ENCODE results near the gene IQGAP3. TPM values are rescaled to one million over a fixed set of nuclear protein-coding genes. Genes with fewer than 3 reads are reported as not detected.
"Not testable (repeated sequence)": the region's sequence is repeated elsewhere in the genome, so short reads cannot be mapped to it uniquely, and the experiment has no call there.

The IQGAP3 gene
- total RNA-seq, 8 experiments from 2014 or later = 0.20 to 11.6 (median 1.5) TPM

DNA sequence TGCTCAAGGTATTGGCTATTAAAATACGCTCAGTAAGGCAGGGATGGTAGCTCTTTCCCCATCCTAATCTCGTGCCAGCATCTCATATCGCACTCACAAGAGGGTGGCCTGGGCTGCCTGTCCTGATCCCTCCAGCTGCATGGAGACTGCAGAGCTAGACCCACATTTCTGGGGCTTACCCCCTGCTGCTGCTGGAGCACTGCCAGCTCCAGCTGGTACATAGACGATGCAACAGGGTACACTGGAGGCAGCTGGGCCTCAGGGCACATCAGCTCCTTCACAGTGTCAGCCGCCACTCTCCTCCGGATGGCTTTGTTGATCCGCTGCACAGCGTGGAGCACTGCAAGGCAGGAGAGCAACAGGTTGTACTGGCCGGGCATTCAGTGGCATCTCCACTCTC lies 16.0 kb downstream of the IQGAP3 start:
- no peak overlapping the region for H3K27ac ChIP-seq
- ATAC-seq (replicated peaks in 6 of 8) = no peak
- in situ Hi-C loops (cut with MboI; ENCODE audit: low pct_unique_long_range_greater_than_20kb in 2 of 9, low sequenced_read_pairs in 9 of 9, unreplicated experiment in 9 of 9) = no loop called here
- no peaks in the 10 kb centered on the region for H3K4me1 ChIP-seq (replicated peaks in 1 of 2)
- no peak overlapping the region for H3K4me3 ChIP-seq
- 20 to 88% (median 72%) methylated on average over 1 to 6 of the region's 9 CpGs; no CpG with 5 or more reads in 5 of the 10 experiments for WGBS, 10 experiments

DNA sequence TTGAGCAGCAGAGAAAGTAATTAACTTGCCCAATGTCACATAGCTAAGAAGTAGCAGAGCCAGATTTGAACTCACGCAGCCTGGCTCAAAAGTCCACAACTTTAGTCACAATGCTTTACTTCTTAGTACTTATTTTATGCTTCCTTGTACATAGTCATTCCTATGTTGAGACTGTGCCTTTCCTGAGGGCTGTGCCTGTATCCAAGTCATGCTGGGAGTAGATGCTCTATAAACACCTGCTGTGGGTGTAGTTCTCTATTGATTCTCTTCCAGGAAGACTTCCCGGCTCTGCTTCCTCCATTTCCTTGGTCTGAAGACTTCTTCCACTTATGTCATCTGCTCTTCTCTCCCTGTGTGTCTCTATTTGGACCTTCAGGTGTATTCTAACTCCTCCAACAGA lies 16.6 kb downstream of the IQGAP3 start:
- H3K4me1 ChIP-seq (replicated peaks in 1 of 2) = no peaks in the 10 kb centered on the region
- H3K27ac ChIP-seq = no peak overlapping the region
- WGBS, 10 experiments = 20 to 100% (median 57%) methylated on average over 1 to 2 of the region's 2 CpGs; no CpG with 5 or more reads in 3 of the 10 experiments
- in situ Hi-C loops (cut with MboI; ENCODE audit: low pct_unique_long_range_greater_than_20kb in 2 of 9, low sequenced_read_pairs in 9 of 9, unreplicated experiment in 9 of 9) = no loop called here
- H3K4me3 ChIP-seq = no peak overlapping the region
- ATAC-seq (replicated peaks in 6 of 8) = no peak

DNA sequence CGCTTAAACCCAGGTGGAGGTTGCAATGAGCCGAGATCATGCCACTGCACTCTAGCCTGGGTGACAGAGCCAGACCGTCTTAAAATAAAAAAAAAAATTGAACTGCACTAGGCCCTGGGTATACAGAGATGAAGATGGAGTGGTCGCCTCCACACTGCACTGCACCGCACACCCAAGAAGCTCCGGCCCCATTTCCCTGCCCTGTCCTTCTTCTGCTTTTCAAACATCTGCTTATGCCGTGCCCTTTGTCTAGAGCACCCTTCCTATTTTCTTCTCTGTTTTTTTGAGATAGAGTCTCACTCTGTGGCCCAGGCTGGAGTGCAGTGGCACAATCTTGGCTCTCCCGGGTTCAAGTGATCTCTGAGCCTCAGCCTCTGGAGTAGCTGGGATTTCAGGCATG lies 17.4 kb downstream of the IQGAP3 start:
- 67 to 100% (median 81%) methylated on average over 2 to 7 of the region's 8 CpGs; no CpG with 5 or more reads in 1 of the 10 experiments for WGBS, 10 experiments
- no peak overlapping the region for H3K27ac ChIP-seq
- no peak overlapping the region for H3K4me3 ChIP-seq
- in situ Hi-C loops (cut with MboI; ENCODE audit: low pct_unique_long_range_greater_than_20kb in 2 of 9, low sequenced_read_pairs in 9 of 9, unreplicated experiment in 9 of 9) = no loop called here
- H3K4me1 ChIP-seq (replicated peaks in 1 of 2) = no peaks in the 10 kb centered on the region
- ATAC-seq (replicated peaks in 6 of 8) = no peak

DNA sequence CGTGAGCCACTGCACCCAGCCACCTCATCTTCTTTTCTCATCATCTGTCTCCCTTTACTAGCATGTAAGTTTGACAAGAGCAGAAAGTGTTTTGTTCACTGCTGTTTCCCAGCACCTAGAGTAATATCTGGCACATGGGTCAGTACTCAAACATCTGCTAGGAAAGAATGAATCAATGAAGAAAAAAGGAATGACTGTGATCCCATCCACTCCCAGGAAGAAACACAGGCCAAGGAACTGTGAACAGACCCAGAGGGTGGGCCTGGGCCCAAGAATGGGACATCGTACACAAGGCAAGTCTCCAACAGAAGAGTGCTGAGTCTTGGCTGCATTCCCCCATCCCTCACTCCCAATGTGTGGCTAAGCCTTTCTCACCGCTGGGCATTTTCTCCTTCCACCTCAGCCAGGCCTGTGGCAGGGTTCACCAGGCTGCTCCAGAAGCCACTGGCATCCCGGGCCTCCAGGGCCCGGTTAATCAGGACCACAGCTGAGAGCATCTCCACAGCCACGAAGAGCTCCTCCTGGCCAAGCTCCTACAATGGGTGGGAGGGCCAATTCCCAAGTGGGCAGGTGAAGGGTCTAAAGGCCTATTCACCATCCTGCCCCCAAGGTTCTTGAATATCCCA lies 18.4 kb downstream of the IQGAP3 start:
- Histone ChIP-seq H3K27ac (no peak overlapping the region), H3K4me1 (replicated peaks in 1 of 2) (no peaks in the 10 kb centered on the region), H3K4me3 (no peak overlapping the region)
- WGBS, 10 experiments = 71 to 100% (median 88%) methylated on average over 1 to 6 of the region's 6 CpGs; no CpG with 5 or more reads in 1 of the 10 experiments
- in situ Hi-C loops (cut with MboI; ENCODE audit: low pct_unique_long_range_greater_than_20kb in 2 of 9, low sequenced_read_pairs in 9 of 9, unreplicated experiment in 9 of 9) = no loop called here
- ATAC-seq (replicated peaks in 6 of 8) = no peak

DNA sequence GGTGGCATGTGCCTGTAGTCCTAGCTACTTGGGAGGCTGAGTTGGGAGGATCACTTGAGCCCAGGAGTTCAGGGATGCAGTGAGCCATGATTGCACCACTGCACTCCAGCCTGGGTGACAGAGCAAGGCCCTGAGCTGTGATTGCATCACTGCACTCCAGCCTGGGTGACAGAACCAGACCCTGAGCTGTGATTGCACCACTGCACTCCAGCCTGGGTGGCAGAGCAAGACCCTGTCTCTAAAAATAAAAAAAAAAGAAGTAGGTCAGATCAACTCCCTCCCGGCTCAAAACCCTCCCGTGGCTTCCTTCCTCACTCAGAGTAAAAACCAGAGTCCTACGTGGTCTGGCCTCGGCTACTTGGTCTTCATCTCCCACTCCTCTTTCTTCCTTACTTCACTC lies 19.4 kb downstream of the IQGAP3 start:
- H3K4me1 ChIP-seq (replicated peaks in 1 of 2); in situ Hi-C loops (cut with MboI; ENCODE audit: low pct_unique_long_range_greater_than_20kb in 2 of 9, low sequenced_read_pairs in 9 of 9, unreplicated experiment in 9 of 9); H3K27ac ChIP-seq; H3K4me3 ChIP-seq: not testable (repeated sequence)
- ATAC-seq (replicated peaks in 6 of 8) = peak in 2 of 8 experiments; percentile 30 to 70
- 87 to 100% (median 94%) methylated on average over 1 to 4 of the region's 4 CpGs for whole genome bisulfite sequencing, 10 experiments

DNA sequence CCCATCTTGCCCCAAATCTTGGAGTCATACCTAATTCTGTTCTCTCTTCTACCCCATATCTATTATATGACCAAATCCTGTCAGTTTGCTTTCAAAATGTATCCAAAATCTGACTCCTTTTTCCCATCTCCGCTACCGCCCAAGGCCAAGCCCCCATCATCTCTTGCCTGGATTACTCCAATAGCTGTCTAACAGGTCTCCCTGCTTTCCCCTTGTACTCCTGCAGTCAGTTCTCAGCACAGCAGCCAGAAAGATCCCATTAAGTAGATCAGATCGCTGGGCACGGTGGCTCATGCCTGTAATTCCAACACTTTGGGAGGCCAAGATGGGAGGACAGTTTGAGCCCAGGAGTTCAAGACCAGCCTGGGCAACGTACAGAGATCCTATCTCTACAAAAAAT lies 19.8 kb downstream of the IQGAP3 start:
- no peak for ATAC-seq (replicated peaks in 6 of 8)
- no peaks in the 10 kb centered on the region for H3K4me1 ChIP-seq (replicated peaks in 1 of 2)
- H3K27ac ChIP-seq = no peak overlapping the region
- no peak overlapping the region for H3K4me3 ChIP-seq
- WGBS, 10 experiments = 50 to 100% (median 67%) methylated on average over 1 to 4 of the region's 5 CpGs; no CpG with 5 or more reads in 1 of the 10 experiments
- in situ Hi-C loops (cut with MboI; ENCODE audit: low pct_unique_long_range_greater_than_20kb in 2 of 9, low sequenced_read_pairs in 9 of 9, unreplicated experiment in 9 of 9) = no loop called here

DNA sequence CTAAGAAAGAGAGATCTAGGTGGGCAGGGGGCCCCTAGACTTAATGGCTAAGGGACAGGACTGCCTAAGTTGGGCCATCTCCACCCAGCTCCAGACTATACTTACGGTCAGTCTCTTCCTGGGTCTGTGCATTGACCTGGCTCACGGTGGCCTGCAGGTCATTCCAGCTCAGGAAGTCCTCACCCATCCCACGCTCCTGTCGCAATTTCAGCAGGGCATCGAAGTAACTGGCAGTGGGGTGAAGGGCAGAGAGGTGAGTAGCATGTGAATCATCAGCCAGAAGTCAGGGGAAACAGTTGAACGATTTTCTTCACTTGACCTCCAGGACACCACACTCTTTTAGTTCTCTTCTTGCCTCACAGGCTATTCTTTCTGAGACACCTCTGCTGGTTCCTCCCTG lies 20.5 kb downstream of the IQGAP3 start:
- in situ Hi-C loops (cut with MboI; ENCODE audit: low pct_unique_long_range_greater_than_20kb in 2 of 9, low sequenced_read_pairs in 9 of 9, unreplicated experiment in 9 of 9) = no loop called here

DNA sequence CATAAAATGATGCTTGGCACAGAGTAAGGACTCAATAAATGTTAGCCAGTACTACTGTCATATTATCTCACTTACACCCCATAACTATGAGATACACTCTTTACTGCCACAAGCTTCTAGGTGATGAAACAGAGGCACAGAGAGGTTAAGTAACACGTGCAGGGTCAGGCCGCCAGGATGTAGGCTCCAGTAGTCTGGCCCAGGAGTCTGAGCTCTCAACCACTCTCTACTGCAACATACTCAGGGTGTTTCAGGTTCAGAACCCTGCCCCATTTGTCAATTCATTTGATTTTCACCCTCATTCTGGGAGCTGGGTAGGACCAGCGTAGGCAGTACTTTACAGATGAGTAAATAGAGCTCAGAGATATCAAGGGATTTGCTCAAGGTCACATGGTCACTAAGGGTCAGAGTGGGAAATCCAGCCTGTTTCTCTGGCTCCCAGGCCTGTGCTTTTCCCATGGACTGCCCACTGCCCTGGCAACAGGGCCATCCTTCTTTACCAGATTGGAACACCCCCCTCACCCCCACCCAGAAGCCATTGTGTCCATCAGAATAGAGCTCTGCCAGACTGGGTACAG lies 21.2 kb downstream of the IQGAP3 start:
- H3K4me3 ChIP-seq = no peak overlapping the region
- H3K27ac ChIP-seq = no peak overlapping the region
- in situ Hi-C loops (cut with MboI; ENCODE audit: low pct_unique_long_range_greater_than_20kb in 2 of 9, low sequenced_read_pairs in 9 of 9, unreplicated experiment in 9 of 9) = no loop called here
- no peaks in the 10 kb centered on the region for H3K4me1 ChIP-seq (replicated peaks in 1 of 2)
- no peak for ATAC-seq (replicated peaks in 6 of 8)
- 80 to 100% (median 95%) methylated on average over 1 to 3 of the region's 3 CpGs; no CpG with 5 or more reads in 3 of the 10 experiments for WGBS, 10 experiments

More for the DNA sequence above, 20.5 kb downstream of the IQGAP3 start:
- no peak for ATAC-seq (replicated peaks in 6 of 8)
- WGBS, 10 experiments = 60 to 100% (median 83%) methylated on average over 2 to 6 of the region's 6 CpGs; no CpG with 5 or more reads in 4 of the 10 experiments
- no peaks in the 10 kb centered on the region for H3K4me1 ChIP-seq (replicated peaks in 1 of 2)
- no peak overlapping the region for H3K27ac ChIP-seq
- no peak overlapping the region for H3K4me3 ChIP-seq

DNA sequence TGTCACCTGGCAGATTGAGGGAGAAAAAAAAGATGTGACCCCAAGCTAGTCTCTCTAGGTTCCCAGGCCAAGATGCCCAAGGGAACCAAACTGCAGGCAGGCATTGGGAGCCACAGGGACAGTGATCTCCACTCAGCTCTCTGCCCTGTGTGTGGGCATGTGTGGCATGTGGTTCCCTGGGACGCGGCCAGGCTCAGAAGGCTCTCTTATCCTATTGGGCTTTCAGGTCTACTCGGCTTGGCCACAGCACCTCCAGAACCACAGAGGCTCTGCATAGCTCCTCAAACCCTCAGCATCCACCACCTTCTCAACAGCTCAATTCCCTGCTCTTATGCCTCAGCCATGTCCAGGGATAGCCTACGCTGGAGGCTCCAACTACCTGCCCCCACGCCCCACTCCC lies 22.0 kb downstream of the IQGAP3 start:
- Histone ChIP-seq H3K4me1 (replicated peaks in 1 of 2) (no peaks in the 10 kb centered on the region), H3K27ac (no peak overlapping the region), H3K4me3 (no peak overlapping the region)
- no peak for ATAC-seq (replicated peaks in 6 of 8)
- 60 to 100% (median 83%) methylated on average over 1 to 4 of the region's 5 CpGs; no CpG with 5 or more reads in 2 of the 10 experiments for WGBS, 10 experiments
- in situ Hi-C loops (cut with MboI; ENCODE audit: low pct_unique_long_range_greater_than_20kb in 2 of 9, low sequenced_read_pairs in 9 of 9, unreplicated experiment in 9 of 9) = no loop called here

DNA sequence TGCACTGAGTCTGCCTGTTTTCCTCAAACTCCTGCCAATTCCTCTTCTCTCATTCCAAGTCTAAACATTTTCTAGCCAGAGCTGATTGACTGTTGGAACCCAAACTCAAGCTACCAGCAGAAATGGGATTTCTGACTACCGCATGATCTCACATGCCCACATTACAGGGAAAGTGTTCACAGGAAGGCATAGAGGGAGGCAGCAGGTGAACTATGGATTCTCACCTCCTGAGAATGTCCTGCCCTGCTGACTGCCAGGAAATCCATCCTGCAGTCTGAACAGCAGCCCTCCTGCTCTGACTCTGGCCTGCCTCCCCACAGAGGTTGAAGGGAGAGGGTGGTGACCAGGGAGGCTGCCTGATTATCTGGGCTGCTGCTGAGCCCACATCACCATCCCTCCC lies 22.5 kb downstream of the IQGAP3 start:
- Histone ChIP-seq H3K4me1 (replicated peaks in 1 of 2) (no peaks in the 10 kb centered on the region), H3K4me3 (no peak overlapping the region), H3K27ac (no peak overlapping the region)
- in situ Hi-C loops (cut with MboI; ENCODE audit: low pct_unique_long_range_greater_than_20kb in 2 of 9, low sequenced_read_pairs in 9 of 9, unreplicated experiment in 9 of 9) = no loop called here
- WGBS, 10 experiments = 88 to 100% (median 100%) methylated on average over 1 of the region's 1 CpG; no CpG with 5 or more reads in 5 of the 10 experiments
- ATAC-seq (replicated peaks in 6 of 8) = no peak

DNA sequence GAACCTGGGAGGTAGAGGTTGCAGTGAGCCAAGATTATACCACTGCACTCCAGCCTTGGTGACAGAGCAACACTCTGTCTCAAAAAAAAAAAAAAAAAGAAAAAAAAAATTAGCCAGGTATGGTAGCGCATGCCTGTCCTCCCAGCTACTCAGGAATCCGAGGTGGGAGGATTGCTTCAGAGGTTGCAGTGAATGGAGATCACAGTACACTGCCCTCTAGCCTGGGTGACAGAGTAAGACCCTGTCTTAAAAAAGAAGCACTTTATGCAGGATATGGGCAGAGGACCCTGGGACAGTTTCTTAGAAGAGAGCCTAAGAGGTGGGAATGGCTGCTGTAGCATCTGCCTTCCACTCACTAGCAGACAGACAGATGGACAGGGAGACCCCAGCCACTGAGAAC lies 23.0 kb downstream of the IQGAP3 start:
- in situ Hi-C loops (cut with MboI; ENCODE audit: low pct_unique_long_range_greater_than_20kb in 2 of 9, low sequenced_read_pairs in 9 of 9, unreplicated experiment in 9 of 9) = no loop called here
- 67 to 100% (median 81%) methylated on average over 1 to 2 of the region's 2 CpGs; no CpG with 5 or more reads in 5 of the 10 experiments for WGBS, 10 experiments
- H3K4me1 ChIP-seq (replicated peaks in 1 of 2) = no peaks in the 10 kb centered on the region
- ATAC-seq (replicated peaks in 6 of 8) = peak in 2 of 8 experiments; percentile 3 to 20
- H3K4me3 ChIP-seq = no peak overlapping the region
- H3K27ac ChIP-seq = no peak overlapping the region

DNA sequence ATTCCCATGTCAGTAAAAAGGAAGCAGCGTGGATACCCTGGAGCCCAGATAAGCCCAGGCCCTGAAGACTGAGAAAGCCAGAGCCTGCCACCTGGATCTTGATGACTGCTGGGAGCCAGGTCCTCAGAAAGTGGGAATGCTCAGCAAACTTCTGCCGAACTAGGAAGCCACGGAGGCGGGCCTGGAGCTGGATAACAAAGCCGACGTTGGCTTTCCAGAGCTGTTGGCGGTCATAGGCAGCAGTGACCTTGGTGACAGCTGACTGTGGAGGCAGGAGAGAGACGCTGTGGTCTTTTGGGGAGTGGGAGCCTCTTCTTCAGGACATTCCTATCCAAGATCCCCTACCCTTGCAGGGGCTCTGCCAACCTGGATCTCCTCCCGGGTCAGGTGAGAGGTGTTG lies 24.4 kb downstream of the IQGAP3 start:
- 91 to 100% (median 100%) methylated on average over 2 to 6 of the region's 9 CpGs; no CpG with 5 or more reads in 5 of the 10 experiments for WGBS, 10 experiments

DNA sequence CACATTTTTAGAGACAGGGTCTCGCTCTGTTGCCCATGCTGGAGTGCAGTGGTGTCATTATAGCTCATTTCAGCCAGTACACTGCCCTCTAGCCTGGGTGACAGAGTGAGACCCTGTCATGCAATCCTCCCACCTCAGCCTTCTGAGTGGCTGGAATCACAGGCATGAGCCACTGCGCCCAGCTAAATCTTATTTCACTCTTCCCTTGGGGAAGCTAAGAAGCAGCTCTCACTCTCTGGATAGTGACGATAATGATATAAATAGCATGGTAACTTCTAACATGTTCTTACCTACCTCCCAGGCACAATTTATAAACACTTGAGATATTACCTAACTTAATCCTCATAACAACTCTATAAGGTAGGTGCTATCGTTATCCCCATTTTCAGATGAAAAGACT lies 24.9 kb downstream of the IQGAP3 start:
- 89 to 100% (median 100%) methylated on average over 1 to 4 of the region's 4 CpGs; no CpG with 5 or more reads in 3 of the 10 experiments for WGBS, 10 experiments
- Histone ChIP-seq H3K27ac (no peak overlapping the region), H3K4me3 (no peak overlapping the region), H3K4me1 (replicated peaks in 1 of 2) (no peaks in the 10 kb centered on the region)
- ATAC-seq (replicated peaks in 6 of 8) = no peak
- in situ Hi-C loops (cut with MboI; ENCODE audit: low pct_unique_long_range_greater_than_20kb in 2 of 9, low sequenced_read_pairs in 9 of 9, unreplicated experiment in 9 of 9) = no loop called here

More for the DNA sequence above, 24.4 kb downstream of the IQGAP3 start:
- Histone ChIP-seq H3K4me3 (no peak overlapping the region), H3K27ac (no peak overlapping the region), H3K4me1 (replicated peaks in 1 of 2) (no peaks in the 10 kb centered on the region)
- in situ Hi-C loops (cut with MboI; ENCODE audit: low pct_unique_long_range_greater_than_20kb in 2 of 9, low sequenced_read_pairs in 9 of 9, unreplicated experiment in 9 of 9) = no loop called here
- no peak for ATAC-seq (replicated peaks in 6 of 8)

DNA sequence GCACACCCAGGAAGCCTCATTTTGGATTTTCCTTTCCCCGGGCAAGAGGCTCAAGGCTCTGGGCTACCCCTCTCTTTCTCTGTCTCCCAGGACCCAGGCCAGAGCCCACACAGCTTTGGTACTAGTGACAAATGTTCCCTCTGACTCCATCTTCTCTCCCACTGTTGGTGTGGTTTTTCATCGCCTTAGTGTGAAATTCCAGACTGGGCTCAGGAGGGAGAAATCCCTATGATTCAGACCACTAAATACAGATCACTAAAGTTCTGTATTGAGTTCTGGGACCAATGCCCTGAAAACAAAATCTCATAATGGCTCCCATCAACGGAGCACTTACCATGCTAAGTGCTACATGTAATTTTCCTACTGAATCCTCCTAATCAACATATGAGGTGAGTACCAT lies 26.1 kb downstream of the IQGAP3 start:
- Histone ChIP-seq H3K4me1 (replicated peaks in 1 of 2) (no peaks in the 10 kb centered on the region), H3K27ac (no peak overlapping the region), H3K4me3 (no peak overlapping the region)
- no peak for ATAC-seq (replicated peaks in 6 of 8)
- WGBS, 10 experiments = 94 to 100% (median 96%) methylated on average over 2 to 3 of the region's 3 CpGs; no CpG with 5 or more reads in 7 of the 10 experiments
- in situ Hi-C loops (cut with MboI; ENCODE audit: low pct_unique_long_range_greater_than_20kb in 2 of 9, low sequenced_read_pairs in 9 of 9, unreplicated experiment in 9 of 9) = no loop called here

All from motor neuron (in vitro differentiated cells).